ENCODE measurements around the gene CCDC172.

DNA sequence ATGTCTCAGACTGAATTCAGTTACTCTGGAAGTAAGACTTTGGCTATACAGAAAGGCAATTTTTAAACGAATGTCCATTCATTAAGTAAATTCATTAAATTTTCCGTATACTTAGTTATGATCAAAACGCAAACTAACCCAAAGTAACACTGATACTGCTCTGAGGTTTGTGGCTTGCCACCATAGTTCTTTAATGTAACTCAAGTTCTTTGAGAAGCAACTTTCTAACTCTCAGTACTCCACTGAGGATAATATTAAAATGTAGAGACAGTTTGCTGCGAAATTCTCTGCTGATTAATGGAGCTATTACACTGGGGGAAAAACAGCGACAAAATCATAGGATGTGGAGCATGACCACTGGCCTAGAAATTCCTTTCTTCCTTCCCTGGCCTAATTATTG, 58.0 kb downstream of the CCDC172 start:
- TF ChIP-seq EP300 (IDR thresholded peaks at IDR 0.05) = no peak
- TF ChIP-seq, protein P1, sequence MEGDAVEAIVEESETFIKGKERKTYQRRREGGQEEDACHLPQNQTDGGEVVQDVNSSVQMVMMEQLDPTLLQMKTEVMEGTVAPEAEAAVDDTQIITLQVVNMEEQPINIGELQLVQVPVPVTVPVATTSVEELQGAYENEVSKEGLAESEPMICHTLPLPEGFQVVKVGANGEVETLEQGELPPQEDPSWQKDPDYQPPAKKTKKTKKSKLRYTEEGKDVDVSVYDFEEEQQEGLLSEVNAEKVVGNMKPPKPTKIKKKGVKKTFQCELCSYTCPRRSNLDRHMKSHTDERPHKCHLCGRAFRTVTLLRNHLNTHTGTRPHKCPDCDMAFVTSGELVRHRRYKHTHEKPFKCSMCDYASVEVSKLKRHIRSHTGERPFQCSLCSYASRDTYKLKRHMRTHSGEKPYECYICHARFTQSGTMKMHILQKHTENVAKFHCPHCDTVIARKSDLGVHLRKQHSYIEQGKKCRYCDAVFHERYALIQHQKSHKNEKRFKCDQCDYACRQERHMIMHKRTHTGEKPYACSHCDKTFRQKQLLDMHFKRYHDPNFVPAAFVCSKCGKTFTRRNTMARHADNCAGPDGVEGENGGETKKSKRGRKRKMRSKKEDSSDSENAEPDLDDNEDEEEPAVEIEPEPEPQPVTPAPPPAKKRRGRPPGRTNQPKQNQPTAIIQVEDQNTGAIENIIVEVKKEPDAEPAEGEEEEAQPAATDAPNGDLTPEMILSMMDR (IDR thresholded peaks at IDR 0.05) = no peak
- no peak for TF ChIP-seq POLR2A (IDR thresholded peaks at IDR 0.05)

Data from tibial nerve (tissue), 4 donors.